Mammary epithelial cell (primary cell): ENCODE measurements around the gene CXXC1.

Experiments used
- CTCF ChIP-seq, 2 donors: IDR thresholded peaks in 1 of 2; conservative IDR thresholded peaks in 1 of 2; 2 replicates each; pipeline ENCODE4 v1.5.1; 2011 to 2012; ENCODE audit warnings: inconsistent platforms in 2 of 2, low read length in 2 of 2, mild to moderate bottlenecking in 2 of 2, control low read depth in 1 of 2, low read depth in 1 of 2; ENCODE audit not compliant: insufficient read depth in 1 of 2; ENCODE audit errors: extremely low read depth in 1 of 2
- EZH2 ChIP-seq: IDR thresholded peaks from 2 replicates; pipeline ENCODE4 v1.6.1; 2012; ENCODE audit warnings: low read length, inconsistent platforms, borderline replicate concordance

GRCh38 chr18:50331691-50332090 is 44.2 kb upstream of the CXXC1 start:
- no peak for TF ChIP-seq CTCF (conservative IDR thresholded peaks at IDR 0.05 in 1 of 2, IDR thresholded peaks at IDR 0.05 in 1 of 2; ENCODE audit: extremely low read depth in 1 of 2, insufficient read depth in 1 of 2, low read depth in 1 of 2, low read length in 2 of 2)
- no peak for TF ChIP-seq EZH2
